Posterior vena cava (tissue), 2 donors: Measurements from ENCODE around the gene ASS1. TPM values are rescaled to one million over a fixed set of nuclear protein-coding genes. Genes with fewer than 3 reads are reported as not detected.

Experiments used
- DNase-seq: peaks from one replicate; pipeline ENCODE4 v3.0.0-alpha.2; 2020; ENCODE audit warnings: low spot score
- intact Hi-C, 2 donors: fragments of 100-400 bp; cut with DNase I; formaldehyde crosslinking; loops; one replicate each; pipeline versions ENCODE4 v1.14.1 to v1.14.2; 2022 to 2023
- total RNA-seq, 2 donors: library from RNA; stranded (reverse); fragmentation: NEBNext Ultra II Directional; extraction: Animal tissue kit (Norgen Biotek cat#: 25700); gene quantifications; one replicate each; pipeline ENCODE4 v1.2.1, GENCODE V29; 2021
- donor health status: DM: yes; HTN: yes; CAD: no.
- donor health status: DM: yes; HTN: yes; CAD: no.

The ASS1 gene
- total RNA-seq, 2 donors from 2014 or later = 106 to 118 TPM

GRCh38 chr9:130414081-130414731 is 30.6 kb upstream of the ASS1 start:
- no peak for DNase-seq
- intact Hi-C loops = loop anchor here in 1 of 2 donors (10.0 kb wide), 1 partner anchor 1021 kb away; no protein-coding TSS in a partner anchor

- intact Hi-C loops = loop anchor here in 1 of 2 donors (10.0 kb wide), 1 partner anchor 1020 kb away; no protein-coding TSS in a partner anchor
Measured at GRCh38 chr9:130414910-130415746, 29.6 kb upstream of the ASS1 start.

GRCh38 chr9:130417602-130418001 is 27.2 kb upstream of the ASS1 start:
- intact Hi-C loops = loop anchor here in 1 of 2 donors (10.0 kb wide), 1 partner anchor 1017 kb away; no protein-coding TSS in a partner anchor
- DNase-seq = peak; percentile 71

More at GRCh38 chr9:130414910-130415746, 29.6 kb upstream of the ASS1 start:
- DNase-seq = no peak

GRCh38 chr9:130418776-130419175 is 26.0 kb upstream of the ASS1 start:
- intact Hi-C loops = loop anchor here in 1 of 2 donors (10.0 kb wide), 1 partner anchor 1016 kb away; no protein-coding TSS in a partner anchor
- peak; percentile 61 for DNase-seq

- intact Hi-C loops = loop anchor here in 1 of 2 donors (10.0 kb wide), 1 partner anchor 1015 kb away; no protein-coding TSS in a partner anchor
- DNase-seq = peak; percentile 57
Measured at GRCh38 chr9:130419521-130420035, 25.2 kb upstream of the ASS1 start.

GRCh38 chr9:130421154-130421801 is 23.5 kb upstream of the ASS1 start:
- intact Hi-C loops = no loop called here
- DNase-seq = peak; percentile 60

GRCh38 chr9:130421802-130422276 is 22.9 kb upstream of the ASS1 start:
- peak; percentile 53 for DNase-seq

GRCh38 chr9:130422546-130422945 is 22.2 kb upstream of the ASS1 start:
- intact Hi-C loops = no loop called here
- peak; percentile 51 for DNase-seq

More at GRCh38 chr9:130421802-130422276, 22.9 kb upstream of the ASS1 start:
- intact Hi-C loops = no loop called here

GRCh38 chr9:130423272-130423671 is 21.5 kb upstream of the ASS1 start:
- DNase-seq = peak; percentile 82
- intact Hi-C loops = no loop called here

- intact Hi-C loops = no loop called here
- DNase-seq = no peak
Measured at GRCh38 chr9:130424595-130425454, 19.9 kb upstream of the ASS1 start.

- no peak for DNase-seq
- intact Hi-C loops = no loop called here
Measured at GRCh38 chr9:130425741-130426466, 18.9 kb upstream of the ASS1 start.

GRCh38 chr9:130426467-130426773 is 18.3 kb upstream of the ASS1 start:
- intact Hi-C loops = no loop called here
- DNase-seq = no peak

GRCh38 chr9:130426883-130427282 is 17.9 kb upstream of the ASS1 start:
- intact Hi-C loops = no loop called here
- no peak for DNase-seq

GRCh38 chr9:130427326-130427725 is 17.4 kb upstream of the ASS1 start:
- no peak for DNase-seq
- intact Hi-C loops = no loop called here

- intact Hi-C loops = no loop called here
Measured at GRCh38 chr9:130428086-130428665, 16.6 kb upstream of the ASS1 start.

GRCh38 chr9:130429381-130429780 is 15.4 kb upstream of the ASS1 start:
- DNase-seq = no peak
- intact Hi-C loops = no loop called here

More at GRCh38 chr9:130428086-130428665, 16.6 kb upstream of the ASS1 start:
- DNase-seq = no peak

- no peak for DNase-seq
- intact Hi-C loops = no loop called here
Measured at GRCh38 chr9:130429831-130430230, 14.9 kb upstream of the ASS1 start.

- intact Hi-C loops = no loop called here
- DNase-seq = no peak
Measured at GRCh38 chr9:130430232-130430631, 14.5 kb upstream of the ASS1 start.
